ENCODE data around the gene LTBP2.

The LTBP2 gene

GRCh38 chr14:74620497-74620921 lies 8.5 kb upstream of the LTBP2 start:
- Histone ChIP-seq H3K27ac (ENCODE audit: low read depth, low read length) (no peak overlapping the region), H3K9ac (ENCODE audit: low read depth, low read length) (no peak overlapping the region), H3K36me3 (ENCODE audit: control insufficient read depth, insufficient read depth, low read length) (no peaks in the 10 kb centered on the region), H3K4me3 (ENCODE audit: low read depth, low read length) (no peak overlapping the region), H3K9me3 (ENCODE audit: control insufficient read depth, insufficient read depth, low read length) (no peaks in the 10 kb centered on the region), H3K27me3 (ENCODE audit: control insufficient read depth, insufficient read depth, low read length) (no peaks in the 10 kb centered on the region), H3K4me1 (ENCODE audit: control insufficient read depth, insufficient read depth, low read length) (peaks cover 11% of the 10 kb centered on the region)

- H3K4me1 ChIP-seq (ENCODE audit: control insufficient read depth, insufficient read depth, low read length), result peaks cover 11% of the 10 kb centered on the region
- no peaks in the 10 kb centered on the region for H3K36me3 ChIP-seq (ENCODE audit: control insufficient read depth, insufficient read depth, low read length)
- no peak overlapping the region for H3K4me3 ChIP-seq (ENCODE audit: low read depth, low read length)
- no peak overlapping the region for H3K27ac ChIP-seq (ENCODE audit: low read depth, low read length)
- H3K27me3 ChIP-seq (ENCODE audit: control insufficient read depth, insufficient read depth, low read length), result no peaks in the 10 kb centered on the region
- no peaks in the 10 kb centered on the region for H3K9me3 ChIP-seq (ENCODE audit: control insufficient read depth, insufficient read depth, low read length)
- no peak overlapping the region for H3K9ac ChIP-seq (ENCODE audit: low read depth, low read length)
Observed at GRCh38 chr14:74619672-74620131, 7.7 kb upstream of the LTBP2 start.

DNA sequence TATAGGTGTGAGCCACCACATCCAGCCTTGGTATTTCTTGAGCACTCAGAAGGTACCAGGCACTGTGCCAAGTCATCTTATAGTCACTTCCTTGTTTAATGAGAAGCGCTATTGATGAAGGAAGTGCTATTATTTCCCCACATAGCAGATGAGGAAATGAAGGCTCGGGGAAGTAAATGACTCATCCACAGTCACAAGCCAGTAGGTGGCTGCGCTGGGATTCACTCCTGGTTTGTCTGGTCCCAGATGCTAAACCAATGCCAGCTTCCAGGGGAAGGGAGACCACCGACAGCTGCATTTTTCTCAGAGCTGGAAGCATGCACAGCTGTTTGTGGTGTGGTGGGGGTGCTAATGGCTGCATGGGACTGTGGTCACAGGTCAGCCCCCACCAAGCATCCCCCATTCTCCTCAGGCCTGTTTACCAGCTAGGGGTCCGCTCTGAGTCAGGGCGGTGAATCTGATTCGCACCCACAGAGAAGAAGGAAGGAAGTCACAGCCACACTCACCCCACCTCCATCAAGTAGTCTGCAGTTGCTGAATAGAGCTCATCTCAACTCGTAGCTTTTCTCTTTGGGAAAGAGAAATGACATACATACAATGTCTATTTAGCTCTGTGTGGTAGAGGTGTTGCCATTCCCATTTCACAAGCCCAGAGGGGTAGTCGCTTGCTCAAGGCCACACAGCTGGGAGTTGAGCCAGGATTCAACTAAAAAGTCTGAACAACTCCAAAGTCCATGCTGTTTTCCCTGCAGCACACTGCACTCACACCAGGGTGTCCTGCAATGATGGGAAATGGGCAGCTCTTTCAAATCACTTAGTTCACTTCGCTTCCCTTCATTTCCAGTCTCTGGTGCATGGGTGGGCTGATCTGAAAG lies 6.3 kb upstream of the LTBP2 start:
- no peak overlapping the region for H3K9ac ChIP-seq (ENCODE audit: low read depth, low read length)
- H3K9me3 ChIP-seq (ENCODE audit: control insufficient read depth, insufficient read depth, low read length), result no peaks in the 10 kb centered on the region
- H3K4me3 ChIP-seq (ENCODE audit: low read depth, low read length), result no peak overlapping the region
- H3K27me3 ChIP-seq (ENCODE audit: control insufficient read depth, insufficient read depth, low read length), result no peaks in the 10 kb centered on the region
- H3K4me1 ChIP-seq (ENCODE audit: control insufficient read depth, insufficient read depth, low read length), result peaks cover 11% of the 10 kb centered on the region
- H3K27ac ChIP-seq (ENCODE audit: low read depth, low read length), result peak overlapping the region; percentile 52
- no peaks in the 10 kb centered on the region for H3K36me3 ChIP-seq (ENCODE audit: control insufficient read depth, insufficient read depth, low read length)

DNA sequence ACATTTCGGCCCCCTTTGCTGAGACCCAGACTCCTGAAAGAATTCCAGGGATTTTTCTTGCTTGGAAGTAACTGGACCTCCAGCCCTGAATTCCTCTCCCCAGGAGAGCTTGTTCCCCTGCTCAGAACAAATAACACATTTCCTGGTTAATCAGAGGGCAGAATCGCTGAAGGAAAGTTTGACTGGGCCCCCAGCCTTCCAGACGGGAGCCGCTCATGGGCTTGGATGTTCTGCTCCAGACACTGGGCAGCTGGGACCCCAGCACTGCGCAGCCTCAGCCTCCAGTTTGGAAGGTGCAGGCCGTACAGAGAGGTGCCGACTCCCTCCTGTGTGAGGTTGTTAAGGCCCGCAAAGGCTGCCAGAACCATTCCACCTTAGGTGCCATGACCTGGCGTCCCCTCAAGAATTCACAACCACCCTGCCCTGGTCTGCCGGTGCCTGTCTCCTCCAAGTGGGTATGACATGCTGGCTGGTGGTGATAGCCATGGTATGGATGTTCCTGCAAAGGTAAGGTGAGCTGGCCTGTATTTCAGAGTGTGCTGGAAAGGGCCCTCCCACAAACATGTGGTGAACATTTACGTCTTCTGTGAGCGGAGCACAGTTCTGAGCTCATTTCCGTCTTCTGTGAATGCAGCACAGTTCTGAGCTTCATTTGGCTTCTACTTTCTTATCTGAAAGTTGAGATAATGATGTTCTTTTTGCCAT lies 5.1 kb upstream of the LTBP2 start:
- Histone ChIP-seq H3K9ac (ENCODE audit: low read depth, low read length) (no peak overlapping the region), H3K4me1 (ENCODE audit: control insufficient read depth, insufficient read depth, low read length) (peaks cover 11% of the 10 kb centered on the region), H3K27me3 (ENCODE audit: control insufficient read depth, insufficient read depth, low read length) (peaks cover 3% of the 10 kb centered on the region), H3K36me3 (ENCODE audit: control insufficient read depth, insufficient read depth, low read length) (no peaks in the 10 kb centered on the region), H3K9me3 (ENCODE audit: control insufficient read depth, insufficient read depth, low read length) (no peaks in the 10 kb centered on the region), H3K4me3 (ENCODE audit: low read depth, low read length) (no peak overlapping the region), H3K27ac (ENCODE audit: low read depth, low read length) (peak overlapping the region; percentile 77)

- peaks cover 11% of the 10 kb centered on the region for H3K4me1 ChIP-seq (ENCODE audit: control insufficient read depth, insufficient read depth, low read length)
- peak overlapping the region; percentile 77 for H3K27ac ChIP-seq (ENCODE audit: low read depth, low read length)
- H3K9me3 ChIP-seq (ENCODE audit: control insufficient read depth, insufficient read depth, low read length), result no peaks in the 10 kb centered on the region
- H3K27me3 ChIP-seq (ENCODE audit: control insufficient read depth, insufficient read depth, low read length), result peaks cover 9% of the 10 kb centered on the region
- no peak overlapping the region for H3K9ac ChIP-seq (ENCODE audit: low read depth, low read length)
- no peaks in the 10 kb centered on the region for H3K36me3 ChIP-seq (ENCODE audit: control insufficient read depth, insufficient read depth, low read length)
- no peak overlapping the region for H3K4me3 ChIP-seq (ENCODE audit: low read depth, low read length)
Observed at GRCh38 chr14:74616507-74616906, 4.5 kb upstream of the LTBP2 start.

GRCh38 chr14:74615735-74616134 lies 3.7 kb upstream of the LTBP2 start:
- H3K9me3 ChIP-seq (ENCODE audit: control insufficient read depth, insufficient read depth, low read length), result no peaks in the 10 kb centered on the region
- H3K36me3 ChIP-seq (ENCODE audit: control insufficient read depth, insufficient read depth, low read length), result no peaks in the 10 kb centered on the region
- peaks cover 17% of the 10 kb centered on the region for H3K27me3 ChIP-seq (ENCODE audit: control insufficient read depth, insufficient read depth, low read length)
- no peak overlapping the region for H3K27ac ChIP-seq (ENCODE audit: low read depth, low read length)
- H3K4me3 ChIP-seq (ENCODE audit: low read depth, low read length), result no peak overlapping the region
- no peak overlapping the region for H3K9ac ChIP-seq (ENCODE audit: low read depth, low read length)
- peaks cover 11% of the 10 kb centered on the region for H3K4me1 ChIP-seq (ENCODE audit: control insufficient read depth, insufficient read depth, low read length)

GRCh38 chr14:74614508-74615495 lies 2.8 kb upstream of the LTBP2 start:
- no peaks in the 10 kb centered on the region for H3K36me3 ChIP-seq (ENCODE audit: control insufficient read depth, insufficient read depth, low read length)
- H3K4me3 ChIP-seq (ENCODE audit: low read depth, low read length), result no peak overlapping the region
- no peak overlapping the region for H3K9ac ChIP-seq (ENCODE audit: low read depth, low read length)
- H3K27me3 ChIP-seq (ENCODE audit: control insufficient read depth, insufficient read depth, low read length), result peaks cover 26% of the 10 kb centered on the region
- H3K9me3 ChIP-seq (ENCODE audit: control insufficient read depth, insufficient read depth, low read length), result no peaks in the 10 kb centered on the region
- peaks cover 11% of the 10 kb centered on the region for H3K4me1 ChIP-seq (ENCODE audit: control insufficient read depth, insufficient read depth, low read length)
- H3K27ac ChIP-seq (ENCODE audit: low read depth, low read length), result no peak overlapping the region

DNA sequence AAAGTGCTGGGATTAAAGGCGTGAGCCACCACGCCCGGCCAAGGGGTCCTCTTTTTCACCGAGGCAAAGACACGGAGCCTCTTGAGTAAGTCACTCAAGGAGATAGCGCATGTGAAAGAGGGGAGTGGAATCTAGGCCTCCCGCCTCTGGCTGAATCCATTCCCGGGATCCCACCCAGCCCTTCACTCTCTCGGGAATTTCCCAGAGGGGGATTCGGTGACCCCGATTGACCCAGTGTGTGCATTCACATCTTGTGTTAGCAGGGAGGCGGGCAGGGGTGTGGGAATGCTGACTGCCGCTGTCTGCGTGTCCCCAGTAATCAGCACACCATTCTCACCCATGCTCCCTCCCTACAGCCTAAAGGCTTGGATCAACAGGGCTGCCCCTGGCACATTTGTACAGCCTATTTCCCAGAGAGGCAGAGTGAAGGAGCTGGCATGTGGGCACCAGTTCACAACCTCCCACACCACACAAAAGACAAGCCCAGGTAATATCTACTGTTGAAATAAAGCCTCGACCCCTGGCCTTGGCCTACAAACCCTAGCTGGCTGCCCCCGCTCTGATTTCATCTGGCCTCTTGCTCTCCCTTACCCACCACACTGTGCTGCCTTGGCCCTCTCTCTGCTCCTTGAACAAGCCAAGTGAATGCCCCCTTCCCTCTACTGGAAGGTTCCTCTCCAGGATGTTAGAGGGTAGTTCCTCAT lies 1.3 kb upstream of the LTBP2 start:
- Histone ChIP-seq H3K36me3 (ENCODE audit: control insufficient read depth, insufficient read depth, low read length) (no peaks in the 10 kb centered on the region), H3K27ac (ENCODE audit: low read depth, low read length) (no peak overlapping the region), H3K9me3 (ENCODE audit: control insufficient read depth, insufficient read depth, low read length) (no peaks in the 10 kb centered on the region), H3K9ac (ENCODE audit: low read depth, low read length) (no peak overlapping the region), H3K27me3 (ENCODE audit: control insufficient read depth, insufficient read depth, low read length) (peaks cover 35% of the 10 kb centered on the region), H3K4me1 (ENCODE audit: control insufficient read depth, insufficient read depth, low read length) (peaks cover 7% of the 10 kb centered on the region; the same call in 1 of the 2 replicates), H3K4me3 (ENCODE audit: low read depth, low read length) (no peak overlapping the region)

DNA sequence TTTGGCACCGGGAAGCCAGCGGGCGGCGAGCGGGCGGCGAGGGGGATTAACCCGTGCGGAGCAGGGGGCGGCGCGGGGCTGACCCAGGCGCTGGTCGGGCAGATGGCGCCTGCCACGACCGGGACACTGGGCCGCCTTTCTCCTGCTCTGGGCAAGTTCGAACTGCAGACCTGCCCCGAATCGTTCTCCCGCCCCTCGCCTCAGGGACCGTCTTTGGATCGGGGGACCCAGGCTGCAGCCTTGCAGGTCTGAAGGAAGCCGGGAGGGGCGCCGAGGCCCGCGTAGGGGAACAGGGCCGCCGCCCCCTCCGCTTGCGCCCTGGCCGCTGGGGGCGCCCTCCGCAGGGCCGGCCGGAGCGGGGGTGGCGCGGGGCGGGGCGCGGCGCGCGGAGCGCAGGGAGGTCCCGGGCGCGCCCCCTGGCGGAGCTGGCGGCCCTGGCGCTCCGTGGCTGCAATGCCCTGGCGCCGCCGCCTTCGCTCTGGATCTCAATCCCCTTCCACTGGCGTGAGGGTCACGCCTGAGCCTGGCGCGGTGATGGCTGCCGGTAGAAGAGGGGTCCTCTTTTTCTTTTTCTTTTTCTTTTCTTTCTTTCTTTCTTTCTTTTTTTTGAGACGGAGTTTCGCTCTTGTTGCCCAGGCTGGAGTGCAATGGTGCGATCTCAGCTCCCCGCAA lies 449 bp upstream of the LTBP2 start:
- H3K4me1 ChIP-seq (ENCODE audit: control insufficient read depth, insufficient read depth, low read length), result peaks cover 7% of the 10 kb centered on the region; the same call in 1 of the 2 replicates
- H3K27me3 ChIP-seq (ENCODE audit: control insufficient read depth, insufficient read depth, low read length), result peaks cover 35% of the 10 kb centered on the region
- no peaks in the 10 kb centered on the region for H3K9me3 ChIP-seq (ENCODE audit: control insufficient read depth, insufficient read depth, low read length)
- no peak overlapping the region for H3K9ac ChIP-seq (ENCODE audit: low read depth, low read length)
- peak overlapping the region; percentile 71 for H3K4me3 ChIP-seq (ENCODE audit: low read depth, low read length)
- no peak overlapping the region for H3K27ac ChIP-seq (ENCODE audit: low read depth, low read length)
- H3K36me3 ChIP-seq (ENCODE audit: control insufficient read depth, insufficient read depth, low read length), result no peaks in the 10 kb centered on the region

Data from HUES48 (cell line).